IPS-18c (cell line): ENCODE measurements around the gene CNDP1.

Source experiments
- H3K4me3 ChIP-seq: 2 replicates; pipeline ENCODE4 v1.7.0; 2013; ENCODE audit warnings: low read depth, mild to moderate bottlenecking, low read length, moderate library complexity; ENCODE audit not compliant: insufficient read depth
- H3K9me3 ChIP-seq: one replicate; pipeline ENCODE4 v1.6.1; 2013; ENCODE audit warnings: mild to moderate bottlenecking, low read length, moderate library complexity; ENCODE audit not compliant: control insufficient read depth, insufficient read depth

CNDP1 gene

GRCh38 chr18:74589021-74589420 lies 54.7 kb downstream of the CNDP1 start:
- no peak overlapping the region for H3K4me3 ChIP-seq

DNA sequence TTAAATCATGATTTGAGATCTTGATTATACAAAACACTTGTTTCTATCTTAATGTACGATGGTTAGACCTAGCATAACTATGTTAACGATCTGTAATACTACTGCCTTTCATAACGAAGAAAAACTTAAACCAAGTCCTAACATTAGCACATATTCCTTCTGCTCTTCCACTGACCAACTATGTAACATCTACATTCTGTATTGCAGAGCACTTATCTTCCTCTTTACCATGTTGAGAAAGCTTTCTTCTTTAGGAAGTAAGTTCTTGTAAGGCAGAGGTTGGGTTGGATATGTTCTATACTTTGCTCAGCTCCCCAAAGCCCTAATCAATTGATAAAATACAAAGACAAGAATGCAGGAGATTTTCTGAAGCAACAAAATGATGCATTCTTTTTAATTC lies 55.5 kb downstream of the CNDP1 start:
- H3K4me3 ChIP-seq, result no peak overlapping the region
- H3K9me3 ChIP-seq, result no peaks in the 10 kb centered on the region

More at GRCh38 chr18:74589021-74589420, 54.7 kb downstream of the CNDP1 start:
- no peaks in the 10 kb centered on the region for H3K9me3 ChIP-seq

DNA sequence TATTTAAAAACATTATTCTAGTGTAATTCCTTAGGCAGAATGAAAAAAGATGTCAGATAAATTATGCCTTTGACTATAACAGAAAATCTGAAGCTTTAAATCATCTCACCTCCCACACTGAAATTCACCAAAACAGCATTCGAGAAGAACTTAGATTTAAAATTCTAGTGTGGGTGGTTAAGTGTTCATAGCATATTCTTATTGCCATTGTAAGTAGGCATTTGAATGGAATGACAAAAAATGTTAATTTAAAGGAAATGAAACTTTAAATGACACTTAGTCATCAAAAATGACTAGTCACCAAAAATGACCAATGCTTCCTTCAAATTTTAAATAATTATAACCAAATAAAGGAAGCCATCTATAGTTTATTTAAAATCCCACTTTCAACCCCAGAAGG lies 56.4 kb downstream of the CNDP1 start:
- H3K4me3 ChIP-seq, result no peak overlapping the region
- no peaks in the 10 kb centered on the region for H3K9me3 ChIP-seq

DNA sequence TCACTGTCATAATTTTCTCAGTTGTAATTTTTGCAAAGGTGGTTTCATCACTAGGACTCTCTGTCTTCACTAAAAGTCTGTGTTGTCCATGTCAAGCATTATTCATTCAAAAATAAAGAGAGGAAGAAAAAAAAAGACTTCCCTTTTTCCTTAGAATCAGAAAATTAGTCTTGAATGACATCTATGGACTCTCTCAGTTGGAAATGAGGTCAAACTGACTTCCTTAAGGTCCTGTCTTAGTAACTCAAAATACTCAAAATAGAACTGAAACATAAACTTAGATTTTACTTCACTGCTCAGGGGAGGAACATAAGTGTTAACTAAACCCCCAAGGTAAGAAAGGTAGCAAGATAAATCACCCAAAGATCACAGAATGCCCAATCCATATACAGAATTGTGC lies 61.1 kb downstream of the CNDP1 start:
- H3K9me3 ChIP-seq, result no peaks in the 10 kb centered on the region
- H3K4me3 ChIP-seq, result no peak overlapping the region

DNA sequence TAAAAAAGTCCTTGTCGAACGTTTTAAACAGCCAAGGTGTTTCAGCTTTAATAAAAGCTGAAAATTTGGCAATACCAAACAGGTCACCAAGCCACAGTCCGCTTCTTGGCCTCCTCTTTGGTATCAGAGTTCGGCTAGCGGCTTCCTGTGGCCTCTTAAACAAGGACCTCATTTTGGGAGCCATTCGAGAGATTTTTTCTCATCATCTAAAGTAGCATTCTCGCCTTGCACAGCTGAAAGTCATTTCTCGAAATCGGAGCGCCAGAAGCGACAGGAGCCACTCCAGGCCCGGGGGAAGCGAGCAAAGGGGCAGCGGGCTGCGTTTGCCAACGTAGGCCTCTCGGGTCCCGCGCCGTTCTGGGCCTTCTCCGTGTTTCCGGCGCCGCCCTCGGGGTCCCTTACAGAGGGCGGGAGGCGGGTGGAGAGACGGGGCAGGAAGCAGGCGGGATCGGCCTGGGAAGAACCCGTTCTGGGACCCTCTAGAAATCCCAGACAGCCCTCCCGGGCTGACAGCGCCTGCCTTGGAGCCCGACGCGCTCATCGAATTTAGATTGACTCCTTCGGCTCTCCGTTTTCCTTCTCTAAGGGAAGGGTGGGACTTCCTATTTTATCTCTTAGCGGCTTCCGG lies 62.8 kb downstream of the CNDP1 start:
- Histone ChIP-seq H3K4me3 (peak overlapping the region; percentile 90), H3K9me3 (no peaks in the 10 kb centered on the region)

GRCh38 chr18:74597662-74598349 lies 63.5 kb downstream of the CNDP1 start, which contains the start of gene ZNF407:
Gene ZNF407 (plus strand): TSS chr18:74597870. CDS start chr18:74631020, 33,150 bp downstream.
- Histone ChIP-seq H3K4me3 (peak within 1 kb of the TSS; percentile 90), H3K9me3 (no peaks in the 10 kb centered on the region)

- H3K4me3 ChIP-seq, result peak overlapping the region; percentile 90
- H3K9me3 ChIP-seq, result no peaks in the 10 kb centered on the region
These were observed 64.2 kb downstream of the CNDP1 start for GRCh38 chr18:74598350-74599001.

GRCh38 chr18:74604361-74604760 lies 70.1 kb downstream of the CNDP1 start:
- Histone ChIP-seq H3K9me3 (no peaks in the 10 kb centered on the region), H3K4me3 (no peak overlapping the region)

GRCh38 chr18:74604774-74605173 lies 70.5 kb downstream of the CNDP1 start:
- H3K4me3 ChIP-seq, result no peak overlapping the region
- no peaks in the 10 kb centered on the region for H3K9me3 ChIP-seq

GRCh38 chr18:74608681-74609080 lies 74.4 kb downstream of the CNDP1 start:
- no peak overlapping the region for H3K4me3 ChIP-seq
- no peaks in the 10 kb centered on the region for H3K9me3 ChIP-seq

- Histone ChIP-seq H3K4me3 (no peak overlapping the region), H3K9me3 (no peaks in the 10 kb centered on the region)
These were observed 75.2 kb downstream of the CNDP1 start for GRCh38 chr18:74609535-74609934.

- Histone ChIP-seq H3K9me3 (no peaks in the 10 kb centered on the region), H3K4me3 (no peak overlapping the region)
These were observed 75.8 kb downstream of the CNDP1 start for GRCh38 chr18:74610051-74610615.

DNA sequence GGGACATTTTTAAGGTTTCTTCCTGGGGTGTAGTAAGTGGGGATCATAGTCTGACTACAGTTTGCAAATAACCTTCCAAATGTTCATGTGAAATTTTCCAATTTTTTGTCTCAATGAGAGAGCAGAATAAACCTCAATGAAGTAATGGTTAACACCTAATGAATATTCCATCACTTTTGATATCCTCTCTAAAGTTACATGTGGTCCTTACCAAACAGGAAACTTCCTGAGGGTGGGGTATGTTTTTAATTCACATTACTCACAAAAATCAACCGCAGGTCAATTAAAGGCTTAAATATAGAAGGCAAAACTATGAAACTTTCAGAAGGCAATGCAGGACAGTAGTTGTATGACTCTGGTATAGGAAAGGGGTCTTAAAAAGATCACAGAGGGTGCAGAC lies 76.6 kb downstream of the CNDP1 start:
- no peak overlapping the region for H3K4me3 ChIP-seq
- H3K9me3 ChIP-seq, result no peaks in the 10 kb centered on the region

DNA sequence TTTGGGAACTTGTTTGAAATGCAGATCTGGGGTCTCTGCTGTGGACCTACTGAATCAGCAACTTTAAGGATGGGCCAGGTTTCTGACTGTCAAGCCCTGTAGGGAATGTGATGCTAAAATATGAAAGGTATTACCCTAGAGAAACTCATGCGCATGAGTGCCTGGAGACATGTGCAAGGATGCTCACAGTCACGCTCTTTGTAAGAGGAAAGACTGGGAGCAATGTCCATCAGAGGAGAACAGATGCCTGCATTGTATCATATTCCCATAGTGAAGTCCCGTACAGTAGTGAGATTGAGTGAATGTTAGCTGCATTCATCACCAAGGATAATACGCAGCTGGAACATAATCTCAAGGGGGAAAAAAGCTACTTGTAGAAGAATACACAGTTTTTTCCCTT lies 77.5 kb downstream of the CNDP1 start:
- Histone ChIP-seq H3K4me3 (no peak overlapping the region), H3K9me3 (no peaks in the 10 kb centered on the region)

- Histone ChIP-seq H3K4me3 (no peak overlapping the region), H3K9me3 (no peaks in the 10 kb centered on the region)
These were observed 79.1 kb downstream of the CNDP1 start for GRCh38 chr18:74613381-74613780.

DNA sequence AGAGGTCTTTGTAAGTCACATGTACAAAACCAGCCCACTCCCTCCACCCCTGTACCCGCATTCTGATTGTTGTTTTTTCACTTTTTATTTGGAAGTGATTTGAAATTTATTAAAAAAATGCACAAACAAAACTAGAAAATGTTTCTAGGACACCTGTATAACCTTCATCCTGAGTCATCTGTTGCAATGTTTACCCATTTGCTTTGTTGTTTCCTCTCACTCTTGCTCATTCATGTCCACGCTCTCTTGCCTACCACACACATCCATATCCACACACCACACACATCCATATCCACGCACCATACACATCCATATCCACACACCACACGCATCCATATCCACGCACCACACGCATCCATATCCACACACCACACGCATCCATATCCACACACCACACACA lies 82.2 kb downstream of the CNDP1 start:
- H3K9me3 ChIP-seq, result no peaks in the 10 kb centered on the region
- no peak overlapping the region for H3K4me3 ChIP-seq

DNA sequence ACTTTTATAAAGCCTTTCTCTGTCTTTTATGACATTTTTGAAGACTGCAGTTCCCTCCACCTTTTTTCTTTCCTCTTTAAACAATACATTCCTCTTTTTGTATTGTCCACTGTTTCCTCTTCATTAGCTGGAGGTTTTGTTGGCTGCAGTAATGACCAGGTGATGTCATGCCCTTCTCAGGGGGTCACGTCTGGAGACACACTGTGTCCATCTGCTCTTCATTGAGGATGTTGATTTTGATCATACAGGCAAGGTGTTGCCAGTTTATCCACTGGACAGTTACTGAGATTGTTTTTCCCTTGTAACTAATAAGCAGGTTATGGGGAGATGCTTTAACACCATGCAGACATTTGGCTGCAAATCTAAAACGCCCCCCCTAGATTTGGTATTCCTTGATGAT lies 83.2 kb downstream of the CNDP1 start:
- H3K9me3 ChIP-seq, result no peaks in the 10 kb centered on the region

DNA sequence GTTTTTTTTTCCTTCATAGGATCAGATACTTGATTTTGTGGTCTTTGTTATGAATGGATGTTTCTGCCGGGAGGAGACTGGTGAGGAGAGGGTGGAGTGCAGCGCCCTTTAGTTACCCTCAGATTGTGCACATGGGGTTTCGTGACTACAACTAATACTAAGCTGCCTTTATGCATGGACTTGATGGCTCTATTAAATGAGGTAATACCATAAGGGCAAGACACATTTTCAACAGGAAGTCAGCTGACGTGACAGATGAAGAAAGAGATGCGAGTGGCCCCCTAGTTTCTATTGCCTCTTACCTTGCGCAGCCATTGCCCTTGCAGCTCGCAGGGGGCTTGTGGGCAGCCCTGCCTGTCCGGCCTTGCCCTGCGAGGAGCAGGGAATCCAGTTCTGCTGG lies 87.8 kb downstream of the CNDP1 start:
- Histone ChIP-seq H3K9me3 (no peaks in the 10 kb centered on the region), H3K4me3 (no peak overlapping the region)

More for the DNA sequence above, 83.2 kb downstream of the CNDP1 start:
- H3K4me3 ChIP-seq, result no peak overlapping the region
